PC-3 (cell line): ENCODE data around the gene IPO4. TPM values are rescaled to one million over a fixed set of nuclear protein-coding genes. Genes with fewer than 3 reads are reported as not detected.

ENCODE experiments used
- ATAC-seq: fragments of 200-7000 bp; cut with Tn5 transposase; 2 replicates; pipeline ENCODE4 v1.9.1; 2020; ENCODE audit warnings: mild to moderate bottlenecking, moderate library complexity
- BruUV-seq: library from RNA; stranded (reverse); fragments of 400-500 nt; replicated peaks from 2 replicates; lab custom pipeline; 2021; lab: Mats Ljungman, UMichigan
- CTCF ChIA-PET: fragments of 300-600 bp; sonication (Branson Sonifier 250); formaldehyde crosslinking; loops from one replicate; lab custom pipeline; 2022; ENCODE audit warnings: antibody characterized with exemption; lab: Charles Lee
- POLR2A ChIA-PET: fragments of 300-600 bp; sonication (Branson Sonifier 250); formaldehyde crosslinking; loops from one replicate; lab custom pipeline; 2022; ENCODE audit warnings: antibody characterized with exemption; ENCODE audit not compliant: unreplicated experiment; lab: Charles Lee
- DNase-seq: peaks from one replicate; pipeline ENCODE4 v3.0.0-alpha.2; 2015
- H2AFZ ChIP-seq: fragments of 300-600 bp; sonication (generic); 2 replicates; pipeline ENCODE4 v1.6.0; 2016; ENCODE audit warnings: antibody characterized with exemption, low read length
- H3F3A ChIP-seq: fragments of 300-600 bp; sonication (generic); one replicate; pipeline ENCODE4 v1.6.0; 2017; ENCODE audit warnings: antibody characterized with exemption, low read length, control low read depth, mild to moderate bottlenecking; ENCODE audit not compliant: unreplicated experiment
- H3K27ac ChIP-seq: fragments of 300-600 bp; sonication (generic); 2 replicates; pipeline ENCODE4 v1.5.1; 2016; ENCODE audit warnings: mild to moderate bottlenecking, low read length
- H3K27me3 ChIP-seq: fragments of 300-600 bp; sonication (generic); 2 replicates; pipeline ENCODE4 v1.6.1; 2016; ENCODE audit warnings: low read length, mixed read lengths
- H3K36me3 ChIP-seq: fragments of 300-600 bp; sonication (generic); 2 replicates; pipeline ENCODE4 v1.6.1; 2016; ENCODE audit warnings: low read depth, mixed run types, low read length, mixed read lengths
- H3K4me1 ChIP-seq: fragments of 300-600 bp; sonication (generic); 2 replicates; pipeline ENCODE4 v1.5.1; 2016; ENCODE audit warnings: low read length; ENCODE audit not compliant: insufficient read depth
- H3K4me2 ChIP-seq: fragments of 300-600 bp; sonication (generic); 2 replicates; pipeline ENCODE4 v1.6.0; 2016; ENCODE audit warnings: low read length
- H3K4me3 ChIP-seq: fragments of 300-600 bp; sonication (generic); 2 replicates; pipeline ENCODE4 v1.5.1; 2016; ENCODE audit warnings: mild to moderate bottlenecking, low read length, mixed read lengths
- H3K79me2 ChIP-seq: fragments of 300-600 bp; sonication (generic); 2 replicates; pipeline ENCODE4 v1.6.1; 2017; ENCODE audit warnings: low read length, mixed read lengths
- H3K9ac ChIP-seq: fragments of 300-600 bp; sonication (generic); 2 replicates; pipeline ENCODE4 v1.6.0; 2016; ENCODE audit warnings: mild to moderate bottlenecking, low read length
- H3K9me2 ChIP-seq: fragments of 300-600 bp; sonication (generic); replicated peaks from 2 replicates; pipeline ENCODE4 v1.6.1; 2016; ENCODE audit warnings: mixed run types, low read length, mixed read lengths
- H3K9me3 ChIP-seq: fragments of 300-600 bp; sonication (generic); 2 replicates; pipeline ENCODE4 v1.6.1; 2016; ENCODE audit warnings: low read length, mixed read lengths
- H4K20me1 ChIP-seq: fragments of 300-600 bp; sonication (generic); 2 replicates; pipeline ENCODE4 v1.6.1; 2016; ENCODE audit warnings: low read length, mixed read lengths
- CTCF ChIP-seq: fragments of 300-600 bp; sonication (generic); conservative IDR thresholded peaks from 2 replicates; pipeline ENCODE4 v1.5.1; 2017; ENCODE audit warnings: antibody characterized with exemption, low read depth, mild to moderate bottlenecking, low read length
- EZH2 ChIP-seq: fragments of 300-600 bp; sonication (generic); IDR thresholded peaks from one replicate; pipeline ENCODE4 v1.6.1; 2017; ENCODE audit warnings: antibody characterized with exemption, mild to moderate bottlenecking, low read length; ENCODE audit not compliant: unreplicated experiment
- EZH2phosphoT487 ChIP-seq: fragments of 300-600 bp; sonication (generic); IDR thresholded peaks from 2 replicates; pipeline ENCODE4 v1.6.1; 2018; ENCODE audit warnings: mild to moderate bottlenecking, antibody characterized with exemption, low read length, borderline replicate concordance
- intact Hi-C: fragments of 100-400 bp; cut with micrococcal nuclease; formaldehyde crosslinking; loops from 2 replicates; pipeline ENCODE4 v1.9.0; 2023
- total RNA-seq: library from RNA; depleted of rRNA; stranded (reverse); fragments of >200 nt; gene quantifications from 2 replicates; pipeline ENCODE4 v1.2.3, GENCODE V29; 2014

The IPO4 gene
- total RNA-seq, 1 experiment from 2014 or later, result 211 TPM

GRCh38 chr14:24235804-24236688, 47.4 kb upstream of the IPO4 start:
- H3F3A ChIP-seq, result no peaks in the 10 kb centered on the region
- no peak overlapping the region for H2AFZ ChIP-seq
- BruUV-seq, result no TSS peak
- peaks cover 45% of the 10 kb centered on the region for H3K36me3 ChIP-seq
- CTCF ChIA-PET, result no interaction called here
- no peak for TF ChIP-seq EZH2
- TF ChIP-seq CTCF, result no peak
- no peak for TF ChIP-seq EZH2phosphoT487
- H3K9ac ChIP-seq, result no peak overlapping the region
- no peak overlapping the region for H3K4me3 ChIP-seq
- no peaks in the 10 kb centered on the region for H3K27me3 ChIP-seq
- H3K27ac ChIP-seq, result no peak overlapping the region
- H3K4me1 ChIP-seq, result peaks cover 50% of the 10 kb centered on the region
- H3K79me2 ChIP-seq, result peaks cover 53% of the 10 kb centered on the region
- H4K20me1 ChIP-seq, result 0 out of 2 replicates have a peak, but pooled peaks cover 2% of the 10 kb centered on the region
- intact Hi-C loops, result no loop called here
- POLR2A ChIA-PET, result no interaction called here
- no peaks in the 10 kb centered on the region for H3K9me2 ChIP-seq
- ATAC-seq, result no peak
- DNase-seq, result no peak
- no peaks in the 10 kb centered on the region for H3K9me3 ChIP-seq
- H3K4me2 ChIP-seq, result no peak overlapping the region

- no peaks in the 10 kb centered on the region for H3K9me3 ChIP-seq
- intact Hi-C loops, result no loop called here
- H3K79me2 ChIP-seq, result peaks cover 51% of the 10 kb centered on the region
- ATAC-seq (no peak), DNase-seq (no peak)
- H3K4me2 ChIP-seq, result peak overlapping the region; percentile 97
- H3K9ac ChIP-seq, result no peak overlapping the region
- H4K20me1 ChIP-seq, result no peaks in the 10 kb centered on the region
- H3K4me1 ChIP-seq, result peaks cover 41% of the 10 kb centered on the region
- no peaks in the 10 kb centered on the region for H3K9me2 ChIP-seq
- ChIA-PET POLR2A (interaction anchor here (0.5 kb wide), 1 partner anchor 1139 kb away, joined by 4 read pairs; the partner anchor contains the start of gene C14orf119), CTCF (no interaction called here)
- no peaks in the 10 kb centered on the region for H3K27me3 ChIP-seq
- no peak for TF ChIP-seq CTCF
- TF ChIP-seq EZH2, result no peak
- TF ChIP-seq EZH2phosphoT487, result no peak
- H3F3A ChIP-seq, result no peaks in the 10 kb centered on the region
- H3K4me3 ChIP-seq, result peak overlapping the region; percentile 98
- no peak overlapping the region for H3K27ac ChIP-seq
- no peak overlapping the region for H2AFZ ChIP-seq
- BruUV-seq, result no TSS peak
- H3K36me3 ChIP-seq, result peaks cover 30% of the 10 kb centered on the region
Observed at GRCh38 chr14:24234095-24235005, 45.7 kb upstream of the IPO4 start.
